NOMO-1 treated with DMSO at 0.1 percent for 48 hours (cell line): ENCODE measurements around the gene TRPV4.
"Not testable (repeated sequence)": the region's sequence is repeated elsewhere in the genome, so short reads cannot be mapped to it uniquely, and the experiment has no call there.

Source experiments
- DNase-seq: peaks from one replicate; lab custom pipeline; 2025; ENCODE audit not compliant: unreplicated experiment; lab: John Stamatoyannopoulos, UW

The TRPV4 gene

GRCh38 chr12:109861689-109862314, 28.6 kb upstream of the TRPV4 start:
- DNase-seq = no peak

GRCh38 chr12:109860977-109861376, 27.8 kb upstream of the TRPV4 start:
- no peak for DNase-seq

DNA sequence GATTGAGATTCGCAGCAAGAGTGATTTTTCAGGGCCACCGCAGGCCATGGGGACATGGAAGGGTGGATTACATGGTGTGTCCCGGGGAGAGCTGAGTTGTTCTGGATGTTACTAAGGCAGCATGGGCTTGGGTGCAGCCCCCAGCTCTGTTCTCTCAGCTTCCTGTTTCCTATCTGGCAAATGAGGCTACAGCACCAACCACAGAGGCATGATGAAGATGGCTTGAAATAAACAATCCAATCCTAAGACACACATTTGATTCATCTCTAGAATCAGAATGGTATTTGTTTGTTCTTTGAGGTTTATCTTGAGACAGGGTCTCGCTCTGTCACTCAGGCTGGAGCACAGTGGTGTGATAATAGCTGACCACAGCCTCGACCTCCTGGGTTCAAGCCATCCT, 25.6 kb upstream of the TRPV4 start:
- no peak for DNase-seq

- DNase-seq = no peak
Measured at GRCh38 chr12:109857715-109858114, 24.5 kb upstream of the TRPV4 start.

GRCh38 chr12:109855377-109855776, 22.2 kb upstream of the TRPV4 start:
- DNase-seq = no peak

DNA sequence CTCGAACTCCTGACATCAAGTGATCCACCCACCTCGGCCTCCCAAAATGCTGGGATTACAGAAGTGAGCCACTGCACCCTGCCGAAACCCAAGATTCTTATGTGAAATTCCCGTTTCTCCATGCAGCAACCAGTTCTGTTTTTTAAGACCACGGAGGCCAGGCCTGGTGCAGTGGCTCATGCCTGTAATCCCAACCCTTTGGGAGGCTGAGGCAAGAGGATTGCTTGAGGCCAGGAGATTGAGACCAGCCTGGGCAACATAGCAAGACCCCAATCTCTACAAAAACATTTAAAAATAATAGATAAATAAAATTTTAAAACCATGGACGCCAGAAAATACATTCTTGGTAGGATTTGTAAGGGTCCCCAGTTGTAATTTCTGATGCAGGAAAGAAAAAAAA, 17.3 kb upstream of the TRPV4 start:
- not testable (repeated sequence) for DNase-seq

DNA sequence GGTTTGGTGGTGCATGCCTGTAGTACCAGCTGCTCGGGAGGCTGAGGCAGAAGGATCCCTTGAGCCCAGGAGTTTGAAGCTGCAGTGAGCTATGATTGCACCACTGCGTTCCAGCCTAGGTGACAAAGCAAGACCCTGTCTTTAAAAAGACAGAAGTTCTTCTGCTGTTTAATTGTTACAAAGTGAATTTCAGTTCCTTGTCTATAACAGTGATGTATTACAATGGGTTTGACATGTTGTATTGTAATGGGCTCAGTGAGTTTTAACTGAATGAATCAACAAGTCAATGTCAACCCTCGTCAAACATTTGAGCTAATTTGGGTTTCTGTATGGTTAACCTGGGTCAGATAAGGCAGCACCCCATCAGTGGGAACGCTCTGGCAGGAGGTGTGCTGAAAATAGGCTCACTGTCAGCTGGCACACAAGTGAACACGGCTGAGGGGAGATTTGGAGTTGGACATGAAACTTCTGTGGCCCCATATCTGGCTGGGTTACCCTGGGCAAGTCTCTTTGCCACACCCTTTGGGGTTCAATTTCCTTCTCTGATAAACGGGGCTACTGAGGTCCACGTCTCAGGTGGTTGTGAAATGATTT, 14.0 kb upstream of the TRPV4 start:
- peak; percentile 84 for DNase-seq

- DNase-seq = peak; percentile 20
Measured at GRCh38 chr12:109845824-109846205, 12.6 kb upstream of the TRPV4 start.

GRCh38 chr12:109844983-109845823, 12.0 kb upstream of the TRPV4 start:
- peak; percentile 71 for DNase-seq

DNA sequence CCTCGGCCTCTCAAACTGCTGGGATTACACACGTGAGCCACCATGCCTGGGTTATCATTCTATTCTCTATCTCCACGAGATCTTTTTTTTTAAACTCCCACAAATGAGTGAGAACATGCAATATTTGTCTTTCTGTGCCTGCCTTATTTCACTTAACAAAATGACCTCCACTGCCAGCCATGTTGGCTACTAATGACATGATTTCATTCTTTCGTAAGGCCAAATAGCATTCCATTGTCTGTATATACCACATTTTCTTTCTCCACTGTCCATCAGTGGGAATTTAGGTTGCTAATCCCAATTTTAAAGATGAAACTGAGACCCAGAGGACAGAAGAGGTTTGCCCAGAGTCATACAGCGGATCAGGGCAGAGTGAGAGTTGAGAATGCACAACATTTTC, 10.9 kb upstream of the TRPV4 start:
- DNase-seq = no peak

GRCh38 chr12:109842021-109842420, 8.8 kb upstream of the TRPV4 start:
- DNase-seq = no peak

DNA sequence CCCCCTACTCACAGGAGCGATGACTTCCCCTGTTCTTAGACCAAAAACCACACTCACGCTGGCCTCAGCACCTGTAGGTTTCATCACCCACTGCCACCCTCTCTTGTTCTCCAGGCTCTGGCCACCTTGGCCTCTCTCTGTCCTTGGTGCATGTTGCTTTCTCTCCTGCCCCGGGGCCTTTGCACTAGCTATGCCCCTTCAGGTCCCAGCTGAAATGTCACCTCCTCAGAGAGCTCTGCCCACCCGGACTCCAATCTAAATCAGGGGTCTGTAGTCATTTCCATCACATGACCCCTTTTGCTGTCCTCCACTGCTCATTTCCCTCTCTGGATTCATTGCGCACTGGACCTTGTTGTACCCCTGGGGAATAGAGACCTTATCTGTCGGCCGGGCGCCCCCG, 8.2 kb upstream of the TRPV4 start:
- no peak for DNase-seq

DNA sequence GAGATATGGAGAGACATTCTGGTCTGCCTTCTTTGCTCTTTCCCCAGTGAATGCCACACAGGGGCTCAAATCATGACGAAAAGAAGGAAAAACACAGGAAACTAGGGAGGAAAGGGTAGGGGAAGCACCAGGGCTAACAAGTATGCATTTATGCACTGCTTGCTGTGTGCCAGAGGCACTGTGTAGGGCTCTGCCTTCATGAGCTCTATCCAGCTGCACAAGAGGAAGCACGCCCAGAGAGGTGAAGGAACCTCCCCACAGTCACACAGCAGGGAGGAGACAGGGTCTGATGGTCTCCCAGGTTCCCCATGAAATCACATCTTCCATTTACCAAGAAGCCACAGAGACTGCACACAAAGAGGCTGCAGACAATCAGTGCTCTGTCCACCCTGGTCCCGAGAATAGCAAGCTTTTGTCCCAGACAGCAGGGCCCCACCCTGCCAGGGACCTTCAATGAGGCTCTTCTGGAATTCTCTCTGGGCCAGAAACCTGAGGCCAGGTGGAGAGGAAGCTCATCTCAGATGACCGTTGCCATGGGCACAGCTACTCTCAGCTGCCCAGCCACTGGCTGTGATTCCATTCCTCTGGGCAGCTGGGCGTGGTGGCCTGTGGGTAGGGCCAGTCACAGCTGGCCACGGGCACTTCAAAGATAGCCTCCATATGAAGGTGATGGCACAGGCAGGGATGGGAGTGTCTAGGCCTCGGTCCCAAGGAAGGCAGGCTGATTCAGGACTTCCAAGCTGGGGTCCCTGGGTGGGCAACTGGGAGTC, 7.3 kb upstream of the TRPV4 start:
- no peak for DNase-seq

DNA sequence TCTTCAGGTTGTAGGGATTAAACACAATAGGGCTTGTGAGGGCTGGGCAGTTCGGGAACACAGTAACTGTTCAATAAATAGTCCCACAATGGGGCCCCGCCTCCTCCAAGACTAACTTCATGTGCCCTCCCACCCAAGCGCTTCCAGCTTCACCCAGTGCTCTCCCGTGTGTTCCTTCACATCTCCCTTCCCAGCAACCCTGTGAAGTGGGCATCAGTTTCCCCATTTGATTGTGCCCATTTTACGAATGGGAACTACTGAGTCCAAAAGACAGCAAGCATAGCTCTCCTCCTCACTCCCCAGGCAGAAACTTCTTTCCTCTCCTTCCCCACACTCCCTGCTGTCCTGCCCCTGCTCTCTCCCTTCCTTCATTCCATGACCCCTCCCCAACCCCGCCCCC, 6.2 kb upstream of the TRPV4 start:
- DNase-seq = no peak

DNA sequence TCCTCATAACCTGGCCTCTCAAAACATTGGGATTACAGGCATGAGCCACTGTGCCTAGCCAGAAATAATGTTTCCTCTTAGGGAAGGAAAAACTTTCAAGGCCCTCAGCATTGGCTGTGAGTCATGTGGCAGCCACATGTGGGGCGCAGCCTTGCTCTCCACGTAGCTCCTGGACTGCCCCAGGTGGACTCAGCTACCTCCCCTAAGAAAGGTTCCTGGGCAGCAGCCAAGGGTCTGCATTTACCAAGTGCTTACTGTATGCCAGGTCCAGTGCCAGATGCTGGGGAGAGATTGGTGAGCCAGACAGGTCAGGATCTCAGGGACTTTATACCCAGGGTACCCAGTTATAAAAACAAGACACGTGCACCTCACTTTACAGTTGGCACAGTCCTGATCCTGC, 3.7 kb upstream of the TRPV4 start:
- DNase-seq = no peak

DNA sequence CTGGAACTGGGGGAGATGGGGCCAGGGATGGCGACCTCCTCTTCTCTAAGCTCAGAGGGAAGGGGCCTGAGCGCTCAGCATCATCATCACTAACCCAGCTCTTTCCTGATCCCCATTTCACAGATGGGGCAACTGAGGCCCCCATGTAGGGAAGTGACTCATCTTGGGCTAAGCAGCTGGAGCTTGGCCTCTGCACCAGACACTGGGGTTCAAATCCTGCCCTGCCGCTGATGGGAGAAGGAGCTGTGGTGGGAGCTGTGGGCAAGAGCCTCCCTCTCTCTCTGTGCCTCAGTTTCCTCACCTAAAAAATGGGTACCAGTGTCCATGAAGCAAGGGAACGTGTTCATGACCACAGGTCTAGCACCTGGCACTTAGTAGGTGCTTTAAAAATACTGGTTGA, 2.6 kb upstream of the TRPV4 start:
- DNase-seq = no peak

- no peak for DNase-seq
Measured at GRCh38 chr12:109832541-109833306, 474 bp downstream of the TRPV4 start.

DNA sequence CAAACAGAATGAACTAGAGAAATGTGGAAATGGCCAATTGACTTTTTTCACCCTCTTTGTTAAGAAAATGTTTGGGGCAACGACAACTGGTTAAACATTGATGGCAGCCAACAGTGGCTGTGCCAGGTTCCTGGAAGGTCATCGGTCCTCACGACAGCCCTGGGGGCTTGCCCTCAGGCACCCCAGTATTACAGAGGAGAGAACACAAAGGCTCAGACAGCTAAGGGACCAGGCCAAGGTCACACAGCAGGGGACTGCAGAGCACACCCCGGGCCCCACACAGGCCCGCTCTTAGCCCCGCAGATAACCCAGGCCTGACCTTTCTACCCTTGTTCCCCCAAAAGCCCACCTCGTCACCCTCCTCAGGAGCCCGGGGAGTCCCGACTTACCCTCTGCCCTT, 1.3 kb downstream of the TRPV4 start:
- DNase-seq = no peak

- DNase-seq = no peak
Measured at GRCh38 chr12:109831365-109831764, 1.8 kb downstream of the TRPV4 start.

GRCh38 chr12:109830718-109831117, 2.5 kb downstream of the TRPV4 start:
- DNase-seq = no peak

DNA sequence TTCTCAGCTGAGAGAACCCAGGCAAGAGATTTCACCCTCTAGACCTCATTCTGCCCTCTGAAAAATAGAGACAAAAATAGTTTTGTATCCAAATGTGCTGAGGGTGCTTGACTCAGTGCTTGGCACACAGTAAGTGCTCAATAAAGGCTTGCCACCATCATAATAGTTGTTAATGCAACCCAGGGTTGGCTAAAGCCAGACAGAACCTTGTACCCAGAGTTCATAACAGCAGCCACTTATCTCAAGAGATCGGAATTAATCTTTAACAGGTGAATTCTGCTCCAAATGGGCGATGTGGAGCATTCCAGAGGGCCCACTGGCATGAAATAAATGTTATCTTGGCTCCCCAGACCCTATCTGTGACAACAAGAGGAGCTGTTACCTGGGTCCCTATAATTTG, 2.9 kb downstream of the TRPV4 start:
- no peak for DNase-seq
